Neuronal stem cell (in vitro differentiated cells): ENCODE data around the gene RAP1GAP.

Source experiments
- DNase-seq: peaks from one replicate; pipeline ENCODE4 v3.0.0-alpha.2; 2013; ENCODE audit warnings: low spot score
- H2AFZ ChIP-seq: one replicate; pipeline ENCODE4 v1.6.1; 2013; ENCODE audit warnings: mild to moderate bottlenecking, low read length, inconsistent platforms
- H2AK5ac ChIP-seq: 2 replicates; pipeline ENCODE4 v1.6.1; 2013; ENCODE audit warnings: low read depth, mild to moderate bottlenecking, inconsistent platforms, low read length, moderate library complexity, mixed read lengths
- H2BK120ac ChIP-seq: 2 replicates; pipeline ENCODE4 v1.6.1; 2013; ENCODE audit warnings: low read depth, mild to moderate bottlenecking, inconsistent platforms, low read length, moderate library complexity, mixed read lengths
- H2BK12ac ChIP-seq: one replicate; pipeline ENCODE4 v1.6.1; 2013; ENCODE audit warnings: low read length, inconsistent platforms
- H2BK15ac ChIP-seq: 2 replicates; pipeline ENCODE4 v1.6.1; 2013; ENCODE audit warnings: mild to moderate bottlenecking, low read length, inconsistent platforms, mixed read lengths
- H2BK5ac ChIP-seq: one replicate; pipeline ENCODE4 v1.6.1; 2013; ENCODE audit warnings: inconsistent platforms, mild to moderate bottlenecking, low read length, moderate library complexity
- H3K14ac ChIP-seq: one replicate; pipeline ENCODE4 v1.6.1; 2013; ENCODE audit warnings: low read length, inconsistent platforms
- H3K18ac ChIP-seq: 2 replicates; pipeline ENCODE4 v1.6.1; 2013; ENCODE audit warnings: low read length, inconsistent platforms
- H3K23ac ChIP-seq: 2 replicates; pipeline ENCODE4 v1.6.1; 2013; ENCODE audit warnings: low read depth, mild to moderate bottlenecking, mixed read lengths, low read length, inconsistent platforms; ENCODE audit not compliant: poor library complexity
- H3K27ac ChIP-seq: replicated peaks from 3 replicates; pipeline ENCODE4 v1.5.1; 2013; ENCODE audit warnings: low read length, inconsistent platforms
- H3K27me3 ChIP-seq, 3 experiments: 2 replicates each; pipeline ENCODE4 v1.6.1; 2013; ENCODE audit warnings: low read length in 3 of 3, mild to moderate bottlenecking in 2 of 3, inconsistent platforms in 1 of 3, low read depth in 1 of 3, mixed read lengths in 1 of 3, moderate library complexity in 1 of 3; ENCODE audit not compliant: control insufficient read depth in 3 of 3, insufficient read depth in 3 of 3
- H3K36me3 ChIP-seq, 2 donors: replicated peaks in 1 of 2; 2 replicates each; pipeline ENCODE4 v1.6.1; 2013; ENCODE audit warnings: low read length in 2 of 2; ENCODE audit not compliant: control insufficient read depth in 2 of 2, insufficient read depth in 2 of 2
- H3K4ac ChIP-seq: 2 replicates; pipeline ENCODE4 v1.6.1; 2013; ENCODE audit warnings: inconsistent platforms, mild to moderate bottlenecking, low read length, moderate library complexity
- H3K4me1 ChIP-seq, 2 donors: 1 replicate in 1 of 2; 2 replicates in 1 of 2; pipeline ENCODE4 v1.6.1; 2013; ENCODE audit warnings: low read length in 2 of 2, low read depth in 1 of 2; ENCODE audit not compliant: control insufficient read depth in 2 of 2, insufficient read depth in 1 of 2
- H3K4me2 ChIP-seq: one replicate; pipeline ENCODE4 v1.6.1; 2013; ENCODE audit warnings: mild to moderate bottlenecking, low read length, inconsistent platforms; ENCODE audit not compliant: insufficient read depth, poor library complexity, severe bottlenecking
- H3K4me3 ChIP-seq, 2 donors: 2 replicates each; pipeline ENCODE4 v1.5.1; 2013; ENCODE audit warnings: low read length in 2 of 2, mild to moderate bottlenecking in 2 of 2, inconsistent platforms in 1 of 2, moderate library complexity in 1 of 2
- H3K79me1 ChIP-seq: one replicate; pipeline ENCODE4 v1.6.1; 2013; ENCODE audit warnings: low read depth, mild to moderate bottlenecking, inconsistent platforms, low read length, moderate library complexity
- H3K9ac ChIP-seq: one replicate; pipeline ENCODE4 v1.6.1; 2013; ENCODE audit warnings: mild to moderate bottlenecking, low read depth, low read length, inconsistent platforms; ENCODE audit not compliant: poor library complexity
- H3K9me3 ChIP-seq, 2 donors: replicated peaks in 1 of 2; 2 replicates each; pipeline versions ENCODE3 to v1.6.1; 2013; ENCODE audit warnings: low read length in 2 of 2, mild to moderate bottlenecking in 2 of 2, inconsistent platforms in 1 of 2, low read depth in 1 of 2, mixed read lengths in 1 of 2, moderate library complexity in 1 of 2; ENCODE audit not compliant: control insufficient read depth in 2 of 2, insufficient read depth in 1 of 2
- H4K8ac ChIP-seq: one replicate; pipeline ENCODE4 v1.6.1; 2013; ENCODE audit warnings: low read depth, mild to moderate bottlenecking, inconsistent platforms, low read length, moderate library complexity
- H4K91ac ChIP-seq: one replicate; pipeline ENCODE4 v1.6.1; 2013; ENCODE audit warnings: low read length, low read depth, mild to moderate bottlenecking, inconsistent platforms; ENCODE audit not compliant: poor library complexity
- WGBS, 2 donors: extraction: QIAGEN DNeasy Blood & Tissue Kit; methylation state at CpG; one replicate each; pipeline ENCODE4 v1.1.7; 2013; ENCODE audit warnings: missing lambda C conversion rate in 2 of 2, mixed read lengths in 1 of 2; ENCODE audit not compliant: insufficient read length in 2 of 2, insufficient replicate concordance in 1 of 2; ENCODE audit errors: extremely low coverage in 2 of 2; 5-methylcytosine and 5-hydroxymethylcytosine counted together

RAP1GAP gene

GRCh38 chr1:21672478-21673276 lies 3.5 kb upstream of the RAP1GAP start:
- no peaks in the 10 kb centered on the region for H3K9me3 ChIP-seq
- no CpG with 5 or more reads among the region's 10 CpGs for WGBS, 2 donors
- no peak overlapping the region for H2BK12ac ChIP-seq
- no peak for DNase-seq
- no peak overlapping the region for H3K4me3 ChIP-seq
- H3K4me2 ChIP-seq, result no peak overlapping the region
- H2AFZ ChIP-seq, result no peak overlapping the region
- no peak overlapping the region for H2BK15ac ChIP-seq
- peak overlapping the region; percentile 5 for H3K9ac ChIP-seq
- H3K36me3 ChIP-seq, result peaks cover 0 to 9% of the 10 kb centered on the region in 2 donors
- no peak overlapping the region for H2BK5ac ChIP-seq
- peaks cover 5 to 8% of the 10 kb centered on the region in 2 donors for H3K4me1 ChIP-seq
- no peak overlapping the region for H4K8ac ChIP-seq
- H3K4ac ChIP-seq, result no peak overlapping the region
- H3K27ac ChIP-seq, result no peak overlapping the region
- no peaks in the 10 kb centered on the region for H3K79me1 ChIP-seq
- peaks cover 0 to 28% (median 25%) of the 10 kb centered on the region in 3 experiments for H3K27me3 ChIP-seq
- H3K14ac ChIP-seq, result no peak overlapping the region
- peak overlapping the region; percentile 85 for H3K18ac ChIP-seq
- no peak overlapping the region for H4K91ac ChIP-seq
- H3K23ac ChIP-seq, result no peak overlapping the region
- no peak overlapping the region for H2BK120ac ChIP-seq
- no peak overlapping the region for H2AK5ac ChIP-seq

GRCh38 chr1:21671915-21672314 lies 2.8 kb upstream of the RAP1GAP start:
- Histone ChIP-seq H4K91ac (no peak overlapping the region), H3K14ac (no peak overlapping the region), H4K8ac (no peak overlapping the region), H2AFZ (no peak overlapping the region), H3K36me3 (peaks cover 0 to 2% of the 10 kb centered on the region in 2 donors), H3K4me3 (no peak overlapping the region), H3K27ac (no peak overlapping the region), H3K27me3 (peaks cover 0 to 36% (median 28%) of the 10 kb centered on the region in 3 experiments), H3K23ac (no peak overlapping the region), H2BK15ac (no peak overlapping the region), H3K4me1 (peaks cover 5 to 14% of the 10 kb centered on the region in 2 donors), H2AK5ac (no peak overlapping the region), H3K79me1 (no peaks in the 10 kb centered on the region), H3K18ac (no peak overlapping the region), H2BK12ac (no peak overlapping the region), H3K9me3 (no peaks in the 10 kb centered on the region), H2BK5ac (no peak overlapping the region), H3K4ac (no peak overlapping the region), H3K4me2 (no peak overlapping the region), H3K9ac (no peak overlapping the region), H2BK120ac (no peak overlapping the region)
- WGBS, 2 donors, result no CpG with 5 or more reads among the region's 6 CpGs
- no peak for DNase-seq

- H3K18ac ChIP-seq, result no peak overlapping the region
- H2BK12ac ChIP-seq, result no peak overlapping the region
- peaks cover 0 to 43% (median 28%) of the 10 kb centered on the region in 3 experiments for H3K27me3 ChIP-seq
- no peak overlapping the region for H3K27ac ChIP-seq
- no peak overlapping the region for H2AK5ac ChIP-seq
- H2BK120ac ChIP-seq, result no peak overlapping the region
- DNase-seq, result no peak
- H4K91ac ChIP-seq, result no peak overlapping the region
- no peaks in the 10 kb centered on the region for H3K79me1 ChIP-seq
- H3K4me2 ChIP-seq, result no peak overlapping the region
- H2BK5ac ChIP-seq, result no peak overlapping the region
- no peak overlapping the region for H3K14ac ChIP-seq
- no peak overlapping the region for H3K23ac ChIP-seq
- H3K9me3 ChIP-seq, result no peaks in the 10 kb centered on the region
- no peak overlapping the region for H3K4ac ChIP-seq
- H2AFZ ChIP-seq, result no peak overlapping the region
- peaks cover 5 to 21% of the 10 kb centered on the region in 2 donors for H3K4me1 ChIP-seq
- no peak overlapping the region for H2BK15ac ChIP-seq
- WGBS, 2 donors, result no CpG with 5 or more reads among the region's 11 CpGs
- no peak overlapping the region for H4K8ac ChIP-seq
- H3K4me3 ChIP-seq, result no peak overlapping the region
- H3K36me3 ChIP-seq, result no peaks in the 10 kb centered on the region
- H3K9ac ChIP-seq, result no peak overlapping the region
Measured at GRCh38 chr1:21670956-21671902, 2.1 kb upstream of the RAP1GAP start.
